HepG2 (cell line): ENCODE measurements around the gene RNASE8. TPM values are rescaled to one million over a fixed set of nuclear protein-coding genes. Genes with fewer than 3 reads are reported as not detected.
A peak's percentile ranks its signal among the peaks of the same experiment; 100 is the strongest.

Source experiments
- ATAC-seq: fragments of 200-7000 bp; cut with Tn5 transposase; 3 replicates; pipeline ENCODE4 v1.9.1; 2020; ENCODE audit warnings: mild to moderate bottlenecking, moderate library complexity
- BruUV-seq: library from RNA; stranded (reverse); fragments of 400-500 nt; replicated peaks from 2 replicates; lab custom pipeline; 2021; lab: Mats Ljungman, UMichigan
- CTCF ChIA-PET: fragments of 300-600 bp; formaldehyde crosslinking; extraction: SDS; loops from one replicate; lab custom pipeline; 2021; ENCODE audit warnings: low total read pairs, inconsistent platforms, low intra/inter-chr PET ratio; lab: Yijun Ruan, JAX
- POLR2A ChIA-PET: fragments of 350-600 bp; sonication (Branson Sonifier 250); formaldehyde crosslinking; loops from one replicate; lab custom pipeline; 2020; ENCODE audit warnings: antibody characterized with exemption, inconsistent platforms; lab: Yijun Ruan, JAX
- DNase-seq: peaks from one replicate; pipeline ENCODE4 v3.0.0-alpha.2; 2015; ENCODE audit warnings: low spot score
- FAIRE-seq: peaks from 3 replicates; lab custom pipeline; 2011; peaks lifted over from hg19 to GRCh38; lab: Jason Lieb, UNC
- H2AFZ ChIP-seq: one replicate; pipeline ENCODE4 v1.6.1; 2011; ENCODE audit warnings: low read length, inconsistent platforms
- H3K27ac ChIP-seq: fragments of 300-600 bp; 3 replicates; pipeline ENCODE4 v1.8.0; 2011; ENCODE audit warnings: mixed run types, mild to moderate bottlenecking, mixed read lengths, low read length, inconsistent platforms; ENCODE audit not compliant: insufficient read depth; ENCODE audit errors: extremely low read length
- H3K27me3 ChIP-seq, 2 experiments: fragments of 200-600 bp in 1 of 2; 2 replicates in 1 of 2; 3 replicates in 1 of 2; pipeline versions ENCODE4 v1.6.0 to v1.8.0; 2011; ENCODE audit warnings: low read length in 2 of 2, mild to moderate bottlenecking in 2 of 2, moderate library complexity in 2 of 2, inconsistent platforms in 1 of 2; ENCODE audit not compliant: insufficient read depth in 2 of 2, control insufficient read depth in 1 of 2
- H3K36me3 ChIP-seq, 2 experiments: fragments of 200-600 bp in 1 of 2; replicated peaks in 1 of 2; 2 replicates in 1 of 2; 3 replicates in 1 of 2; pipeline versions ENCODE4 v1.5.1 to v1.8.0; 2011; ENCODE audit warnings: low read length in 2 of 2, inconsistent platforms in 1 of 2; ENCODE audit not compliant: insufficient read depth in 2 of 2, control insufficient read depth in 1 of 2
- H3K4me1 ChIP-seq: 2 replicates; pipeline ENCODE4 v1.5.1; 2012; ENCODE audit warnings: low read length, inconsistent platforms; ENCODE audit not compliant: insufficient read depth
- H3K4me2 ChIP-seq: 2 replicates; pipeline ENCODE4 v1.6.0; 2011; ENCODE audit warnings: low read depth, low read length, inconsistent platforms
- H3K4me3 ChIP-seq, 3 experiments: fragments of 200-600 bp in 1 of 3; sonication (generic), shearing (Covaris generic) in 1 of 3; replicated peaks in 1 of 3; 2 replicates each; pipeline ENCODE4 v1.5.1; 2011 to 2016; ENCODE audit warnings: low read length in 3 of 3, inconsistent platforms in 2 of 3, low read depth in 2 of 3, mild to moderate bottlenecking in 2 of 3, control low read depth in 1 of 3, mixed read lengths in 1 of 3; ENCODE audit not compliant: insufficient read depth in 1 of 3
- H3K79me2 ChIP-seq: one replicate; pipeline ENCODE4 v1.6.1; 2011; ENCODE audit warnings: low read length, inconsistent platforms; ENCODE audit not compliant: insufficient read depth
- H3K9ac ChIP-seq: 2 replicates; pipeline ENCODE4 v1.6.0; 2011; ENCODE audit warnings: mild to moderate bottlenecking, low read depth, low read length, inconsistent platforms; ENCODE audit not compliant: insufficient read depth
- H3K9me3 ChIP-seq: 2 replicates; pipeline ENCODE4 v1.5.1; 2012; ENCODE audit warnings: mild to moderate bottlenecking, low read length
- H4K20me1 ChIP-seq: 2 replicates; pipeline ENCODE4 v1.6.0; 2011; ENCODE audit warnings: inconsistent platforms, mild to moderate bottlenecking, low read length, moderate library complexity; ENCODE audit not compliant: insufficient read depth
- AHR ChIP-seq: IDR thresholded peaks from 2 replicates; pipeline ENCODE4 v1.6.1; 2018; ENCODE audit warnings: missing genetic modification reagents, missing compliant biosample characterization
- ARID5B ChIP-seq: IDR thresholded peaks from 2 replicates; pipeline ENCODE4 v1.4.0; 2020; ENCODE audit warnings: mild to moderate bottlenecking, missing genetic modification reagents
- ISL2 ChIP-seq: sonication (generic); formaldehyde crosslinking; IDR thresholded peaks from 2 replicates; pipeline ENCODE4 v1.5.0; 2020; ENCODE audit warnings: missing genetic modification reagents
- MBD4 ChIP-seq: IDR thresholded peaks from 2 replicates; pipeline ENCODE4 v1.6.1; 2012; ENCODE audit warnings: low read length, inconsistent platforms, borderline replicate concordance
- MED13 ChIP-seq: sonication (generic); formaldehyde crosslinking; IDR thresholded peaks from 2 replicates; pipeline ENCODE4 v1.5.0; 2020; ENCODE audit warnings: missing genetic modification reagents
- ZBTB4 ChIP-seq: sonication (generic); formaldehyde crosslinking; IDR thresholded peaks from 2 replicates; pipeline ENCODE4 v1.4.0; 2020; ENCODE audit warnings: missing genetic modification reagents, mild to moderate bottlenecking, borderline replicate concordance
- ZFAT ChIP-seq: sonication (generic); formaldehyde crosslinking; conservative IDR thresholded peaks from 2 replicates; pipeline ENCODE4 v1.8.1; 2023; ENCODE audit warnings: missing genetic modification reagents, inconsistent platforms
- ZNF33B ChIP-seq: sonication (generic); formaldehyde crosslinking; IDR thresholded peaks from 2 replicates; pipeline ENCODE4 v1.5.1; 2020; ENCODE audit warnings: mild to moderate bottlenecking, missing genetic modification reagents
- ZNF367 ChIP-seq: sonication (generic); formaldehyde crosslinking; IDR thresholded peaks from 2 replicates; pipeline ENCODE4 v1.4.0; 2020; ENCODE audit warnings: missing genetic modification reagents, borderline replicate concordance
- ZNF383 ChIP-seq: sonication (generic); formaldehyde crosslinking; IDR thresholded peaks from 2 replicates; pipeline ENCODE4 v1.4.0; 2020; ENCODE audit warnings: missing genetic modification reagents, mild to moderate bottlenecking, borderline replicate concordance
- ZNF543 ChIP-seq: sonication (generic); formaldehyde crosslinking; IDR thresholded peaks from 2 replicates; pipeline ENCODE4 v1.4.0; 2020; ENCODE audit warnings: mild to moderate bottlenecking, missing genetic modification reagents
- ZNF605 ChIP-seq: sonication (generic); formaldehyde crosslinking; IDR thresholded peaks from 2 replicates; pipeline ENCODE4 v1.8.0; 2022; ENCODE audit warnings: mild to moderate bottlenecking, missing genetic modification reagents
- ZNF773 ChIP-seq: sonication (generic); formaldehyde crosslinking; IDR thresholded peaks from 2 replicates; pipeline ENCODE4 v1.4.0; 2020; ENCODE audit warnings: missing genetic modification reagents, borderline replicate concordance
- ZNF777 ChIP-seq: sonication (generic); formaldehyde crosslinking; IDR thresholded peaks from 2 replicates; pipeline ENCODE4 v1.4.0; 2020; ENCODE audit warnings: missing genetic modification reagents
- ZSCAN29 ChIP-seq: sonication (generic); formaldehyde crosslinking; conservative IDR thresholded peaks from 2 replicates; pipeline ENCODE4 v1.4.0; 2020; ENCODE audit warnings: mild to moderate bottlenecking, missing genetic modification reagents
- WGBS: methylation state at CpG from one replicate; pipeline ENCODE4 v1.1.6; 2017; ENCODE audit warnings: low lambda C conversion rate; 5-methylcytosine and 5-hydroxymethylcytosine counted together
- in situ Hi-C: cut with HindIII; loops from 2 replicates; pipeline ENCODE4 v1.10.0; 2017; ENCODE audit warnings: low pct_unique_long_range_greater_than_20kb; ENCODE audit not compliant: extremely low pct_ligation_motif_present
- intact Hi-C: fragments of 100-400 bp; cut with micrococcal nuclease; formaldehyde crosslinking; loops from one replicate; pipeline ENCODE4 v1.10.0; 2022; ENCODE audit not compliant: unreplicated experiment
- polyA plus RNA-seq, 8 experiments: library from polyadenylated mRNA; depleted of rRNA in 3 of 8; stranded (reverse) in 7 of 8; unstranded in 1 of 8; fragments of >200 nt; fragmentation: Illumina TruSeq in 4 of 8; extraction: Trizol in 4 of 8; gene quantifications; 2 replicates each; pipeline versions ENCODE4 v1.2.1 to v1.2.3, GENCODE V29; 2011 to 2016; ENCODE audit warnings: low read depth in 4 of 8, missing spikeins in 1 of 8, mixed read lengths in 1 of 8; ENCODE audit not compliant: insufficient read depth in 1 of 8
- total RNA-seq, 5 experiments: library from RNA; depleted of rRNA; stranded (reverse); fragments of >200 nt; fragmentation: Illumina TruSeq; extraction: Trizol; gene quantifications; 2 replicates each; pipeline ENCODE4 v1.2.3, GENCODE V29; 2016; ENCODE audit warnings: low read depth in 1 of 5

Gene RNASE8
- total and polyA plus RNA-seq, 2 of the 13 experiments (the other 11 are each of a cell fraction or from before 2014, with no cell fraction given), result not detected

- peak; percentile 80; the same call in 1 of the 2 replicates for TF ChIP-seq ZBTB4
Measured at GRCh38 chr14:21061347-21061668, 3.7 kb downstream of the RNASE8 start (continued).

- H3K27me3 ChIP-seq, result no peaks in the 10 kb centered on the region
- peaks cover 87% of the 10 kb centered on the region for H3K4me1 ChIP-seq
- FAIRE-seq, result no peak
- H3K9me3 ChIP-seq, result no peaks in the 10 kb centered on the region
- POLR2A ChIA-PET, result interaction anchor here (1.3 to 2.1 kb wide), 3 partner anchors 10 to 376 kb away, joined by 3 to 10 read pairs (median 4); no protein-coding TSS in a partner anchor
- no peak overlapping the region for H3K4me3 ChIP-seq
- intact Hi-C loops (no loop called here), in situ Hi-C loops (no loop called here)
- no peak overlapping the region for H3K4me2 ChIP-seq
- H4K20me1 ChIP-seq, result no peaks in the 10 kb centered on the region
- BruUV-seq, result no TSS peak
- TF ChIP-seq ZNF383, result no peak
- TF ChIP-seq MBD4, result no peak
- TF ChIP-seq ZNF773 (CRISPR knock-in tag), result no peak
- no peak for TF ChIP-seq ZNF777
- no peak for TF ChIP-seq ISL2 (CRISPR knock-in tag)
- no peak for TF ChIP-seq ZNF543 (CRISPR knock-in tag)
- no peak for TF ChIP-seq MED13 (CRISPR knock-in tag)
- no peak for TF ChIP-seq ZNF33B
- no peak for TF ChIP-seq ZSCAN29 (CRISPR knock-in tag)
- TF ChIP-seq AHR, result no peak
- no peak for TF ChIP-seq ZFAT
- no peak for TF ChIP-seq ZNF367
- TF ChIP-seq ARID5B, result no peak
- TF ChIP-seq ZNF605 (CRISPR knock-in tag), result no peak
- no peak overlapping the region for H3K27ac ChIP-seq
- ATAC-seq, result no peak
- H3K9ac ChIP-seq, result no peak overlapping the region
- no peaks in the 10 kb centered on the region for H3K36me3 ChIP-seq
- 83% methylated on average over 3 of the region's 3 CpGs for WGBS
- CTCF ChIA-PET, result no interaction called here
- H2AFZ ChIP-seq, result no peak overlapping the region
- no peak for DNase-seq
- no peaks in the 10 kb centered on the region for H3K79me2 ChIP-seq
Measured at GRCh38 chr14:21063479-21063878, 5.9 kb downstream of the RNASE8 start.
